Osteoblast (primary cell): ENCODE measurements around the gene ZFYVE9. TPM values are rescaled to one million over a fixed set of nuclear protein-coding genes. Genes with fewer than 3 reads are reported as not detected.

Source experiments
- DNase-seq: peaks from one replicate; pipeline ENCODE4 v3.0.0; 2011; ENCODE audit warnings: low spot score, mixed read lengths; ENCODE audit not compliant: insufficient read length; ENCODE audit errors: missing footprints
- H2AFZ ChIP-seq: 2 replicates; pipeline ENCODE4 v1.6.0; 2011; ENCODE audit warnings: mild to moderate bottlenecking, low read length
- H3K27ac ChIP-seq: 2 replicates; pipeline ENCODE4 v1.5.1; 2011; ENCODE audit warnings: mild to moderate bottlenecking, low read depth, low read length, moderate library complexity
- H3K27me3 ChIP-seq: 2 replicates; pipeline ENCODE4 v1.6.0; 2012; ENCODE audit warnings: mild to moderate bottlenecking, control low read depth, inconsistent platforms, low read length, moderate library complexity; ENCODE audit not compliant: insufficient read depth
- H3K36me3 ChIP-seq: 2 replicates; pipeline ENCODE4 v1.5.1; 2011; ENCODE audit warnings: mild to moderate bottlenecking, low read length, control low read depth, moderate library complexity; ENCODE audit not compliant: insufficient read depth
- H3K4me1 ChIP-seq: 2 replicates; pipeline ENCODE4 v1.5.1; 2011; ENCODE audit warnings: mild to moderate bottlenecking, low read length, control low read depth, moderate library complexity; ENCODE audit not compliant: insufficient read depth
- H3K4me2 ChIP-seq: 2 replicates; pipeline ENCODE4 v1.6.0; 2011; ENCODE audit warnings: mild to moderate bottlenecking, low read length; ENCODE audit not compliant: insufficient read depth
- H3K4me3 ChIP-seq: fragments of 200-600 bp; sonication (generic); 3 replicates; pipeline ENCODE4 v1.5.1; 2012; ENCODE audit warnings: mild to moderate bottlenecking, low read length, inconsistent platforms; ENCODE audit not compliant: insufficient read depth
- H3K79me2 ChIP-seq: 2 replicates; pipeline ENCODE4 v1.6.0; 2012; ENCODE audit warnings: mild to moderate bottlenecking, low read length, control low read depth, inconsistent platforms; ENCODE audit not compliant: insufficient read depth
- H3K9me3 ChIP-seq: 2 replicates; pipeline ENCODE4 v1.5.1; 2011; ENCODE audit warnings: low read depth, low read length, control low read depth
- H4K20me1 ChIP-seq: 2 replicates; pipeline ENCODE4 v1.6.0; 2012; ENCODE audit warnings: mild to moderate bottlenecking, low read length, control low read depth; ENCODE audit not compliant: insufficient read depth
- CTCF ChIP-seq: IDR thresholded peaks from 2 replicates; pipeline ENCODE4 v1.5.1; 2011; ENCODE audit warnings: mild to moderate bottlenecking, low read depth, low read length, moderate library complexity; ENCODE audit errors: extremely low read depth
- total RNA-seq: library from RNA; depleted of rRNA; stranded (reverse); fragments of >200 nt; gene quantifications from 2 replicates; pipeline ENCODE4 v1.2.3, GENCODE V29; 2012

Gene ZFYVE9
- total RNA-seq, 1 donor: 38.0 TPM

GRCh38 chr1:52334906-52335528 lies 193.1 kb downstream of the ZFYVE9 start:
- Histone ChIP-seq H3K4me2 (no peak overlapping the region), H3K27ac (no peak overlapping the region), H4K20me1 (no peaks in the 10 kb centered on the region), H3K4me3 (no peak overlapping the region), H3K27me3 (no peaks in the 10 kb centered on the region), H2AFZ (no peak overlapping the region), H3K36me3 (peaks cover 21% of the 10 kb centered on the region), H3K4me1 (no peaks in the 10 kb centered on the region), H3K9me3 (no peaks in the 10 kb centered on the region), H3K79me2 (no peaks in the 10 kb centered on the region)
- no peak for DNase-seq
- TF ChIP-seq CTCF: no peak

- Histone ChIP-seq H3K4me3 (no peak overlapping the region), H3K4me1 (no peaks in the 10 kb centered on the region), H2AFZ (no peak overlapping the region), H4K20me1 (no peaks in the 10 kb centered on the region), H3K27me3 (no peaks in the 10 kb centered on the region), H3K27ac (no peak overlapping the region), H3K36me3 (peaks cover 22% of the 10 kb centered on the region), H3K79me2 (no peaks in the 10 kb centered on the region), H3K4me2 (no peak overlapping the region), H3K9me3 (no peaks in the 10 kb centered on the region)
- no peak for DNase-seq
- TF ChIP-seq CTCF: no peak
These were observed 195.6 kb downstream of the ZFYVE9 start for GRCh38 chr1:52337439-52337838.

- Histone ChIP-seq H3K27ac (no peak overlapping the region), H3K4me3 (no peak overlapping the region), H4K20me1 (no peaks in the 10 kb centered on the region), H3K36me3 (peaks cover 11% of the 10 kb centered on the region), H3K4me1 (no peaks in the 10 kb centered on the region), H3K27me3 (no peaks in the 10 kb centered on the region), H3K79me2 (no peaks in the 10 kb centered on the region), H2AFZ (no peak overlapping the region), H3K9me3 (no peaks in the 10 kb centered on the region), H3K4me2 (no peak overlapping the region)
- peak; percentile 41 for DNase-seq
- TF ChIP-seq CTCF: no peak
These were observed 199.9 kb downstream of the ZFYVE9 start for GRCh38 chr1:52341655-52342260.

- Histone ChIP-seq H3K4me1 (no peaks in the 10 kb centered on the region), H3K4me2 (no peak overlapping the region), H3K27me3 (no peaks in the 10 kb centered on the region), H3K4me3 (no peak overlapping the region), H4K20me1 (no peaks in the 10 kb centered on the region), H3K9me3 (no peaks in the 10 kb centered on the region), H2AFZ (no peak overlapping the region), H3K36me3 (peaks cover 11% of the 10 kb centered on the region), H3K79me2 (no peaks in the 10 kb centered on the region), H3K27ac (no peak overlapping the region)
- DNase-seq: no peak
- no peak for TF ChIP-seq CTCF
These were observed 202.1 kb downstream of the ZFYVE9 start for GRCh38 chr1:52343979-52344378.
